ENCODE measurements around the gene AKAP13. TPM values are rescaled to one million over a fixed set of nuclear protein-coding genes. Genes with fewer than 3 reads are reported as not detected.

Gene AKAP13
- polyA plus RNA-seq, 1 of the 3 experiments (the other 2 are of a cell fraction) = 8.4 TPM

- peaks cover 0 to 18% of the 10 kb centered on the region in 2 experiments; a peak in 1 of 4 replicates for H3K4me1 ChIP-seq (ENCODE audit: control insufficient read depth in 1 of 2, insufficient read depth in 2 of 2, low read depth in 1 of 2, low read length in 1 of 2)
- no peaks in the 10 kb centered on the region for H3K9me3 ChIP-seq
- TF ChIP-seq USF1 (IDR thresholded peaks at IDR 0.05; ENCODE audit: borderline replicate concordance, low read depth) (no peak), MAX (IDR thresholded peaks at IDR 0.05; ENCODE audit: low read depth) (no peak), YY1 (IDR thresholded peaks at IDR 0.05; ENCODE audit: low read depth) (no peak), RFX5 (IDR thresholded peaks at IDR 0.05; ENCODE audit: low read length) (no peak), SMC3 (IDR thresholded peaks at IDR 0.05; ENCODE audit: low read depth, low read length) (no peak), EP300 (IDR thresholded peaks at IDR 0.05; ENCODE audit: borderline replicate concordance in 1 of 2, low read depth in 1 of 2, low read length in 1 of 2) (no peak), CTCF (IDR thresholded peaks at IDR 0.05) (no peak), GABPA (IDR thresholded peaks at IDR 0.05; ENCODE audit: low read depth) (no peak), IRF3 (IDR thresholded peaks at IDR 0.05; ENCODE audit: low read depth, low read length) (no peak), POLR2AphosphoS5 (IDR thresholded peaks at IDR 0.05; ENCODE audit: low read depth, low read length) (no peak), FOSL2 (IDR thresholded peaks at IDR 0.05; ENCODE audit: borderline replicate concordance, low read depth) (no peak), EZH2phosphoT487 (IDR thresholded peaks at IDR 0.05; ENCODE audit: borderline replicate concordance, low read depth) (no peak), NRF1 (IDR thresholded peaks at IDR 0.05; ENCODE audit: low read depth, low read length) (no peak), ZBTB33 (IDR thresholded peaks at IDR 0.05; ENCODE audit: borderline replicate concordance, low read depth) (no peak), GATA2 (CRISPR knock-in tag; IDR thresholded peaks at IDR 0.05) (no peak)
- H2AFZ ChIP-seq (ENCODE audit: low read depth) = no peak overlapping the region
- POLR2A ChIA-PET = no interaction called here
- peak; percentile 36 for DNase-seq
- H3K9ac ChIP-seq = no peak overlapping the region
- H3K79me2 ChIP-seq (ENCODE audit: insufficient read depth) = no peaks in the 10 kb centered on the region
- H3K4me3 ChIP-seq (ENCODE audit: low read depth in 2 of 2, low read length in 1 of 2) = no peak overlapping the region
- H3K4me2 ChIP-seq = no peak overlapping the region
- WGBS (ENCODE audit: low lambda C conversion rate) = 88% methylated on average over 10 of the region's 11 CpGs
- H3K27me3 ChIP-seq (ENCODE audit: insufficient read depth) = no peaks in the 10 kb centered on the region
- no peaks in the 10 kb centered on the region for H3K9me2 ChIP-seq
- no peaks in the 10 kb centered on the region for H4K20me1 ChIP-seq (ENCODE audit: insufficient read depth)
- CTCF ChIA-PET = interaction anchor here (1.4 to 1.6 kb wide), 2 partner anchors 20 to 83 kb away, joined by 3 to 7 read pairs; no protein-coding TSS in a partner anchor
- peaks cover 5 to 48% of the 10 kb centered on the region in 2 experiments for H3K36me3 ChIP-seq (replicated peaks in 1 of 2; ENCODE audit: control insufficient read depth in 1 of 2, insufficient read depth in 2 of 2, low read length in 1 of 2)
- H3F3A ChIP-seq (replicated peaks; ENCODE audit: insufficient read depth) = no peaks in the 10 kb centered on the region
- no peak overlapping the region for H3K27ac ChIP-seq (ENCODE audit: low read depth in 2 of 2, low read length in 1 of 2)
These were observed 368.3 kb downstream of the AKAP13 start for GRCh38 chr15:85748729-85749128.

All from SK-N-SH (cell line).